Suprapubic skin (tissue), 4 donors: Measurements from ENCODE around the gene PGC. TPM values are rescaled to one million over a fixed set of nuclear protein-coding genes. Genes with fewer than 3 reads are reported as not detected.
A peak's percentile ranks its signal among the peaks of the same experiment; 100 is the strongest.

Source experiments
- DNase-seq, 2 donors: peaks; one replicate each; pipeline ENCODE4 v3.0.0-alpha.2; 2019; ENCODE audit warnings: low spot score in 2 of 2
- H3K27ac ChIP-seq: fragments of 200-600 bp; sonication (generic); one replicate; pipeline ENCODE4 v1.5.1; 2019
- H3K27me3 ChIP-seq: fragments of 200-600 bp; sonication (generic); one replicate; pipeline ENCODE4 v1.5.1; 2019
- H3K36me3 ChIP-seq: fragments of 200-600 bp; sonication (generic); one replicate; pipeline ENCODE4 v1.5.1; 2019
- H3K4me1 ChIP-seq: fragments of 200-600 bp; sonication (generic); one replicate; pipeline ENCODE4 v1.5.1; 2019
- H3K4me3 ChIP-seq: fragments of 200-600 bp; sonication (generic); one replicate; pipeline ENCODE4 v1.5.1; 2019; ENCODE audit warnings: mild to moderate bottlenecking
- H3K9me3 ChIP-seq: fragments of 200-600 bp; sonication (generic); one replicate; pipeline ENCODE4 v1.5.1; 2019
- CTCF ChIP-seq, 2 donors: fragments of 200-600 bp in 1 of 2; fragments of 450-650 bp in 1 of 2; sonication (generic) in 1 of 2; IDR thresholded peaks; one replicate each; pipeline ENCODE4 v1.5.1; 2016 to 2019; ENCODE audit warnings: antibody characterized with exemption in 2 of 2, mild to moderate bottlenecking in 1 of 2, moderate library complexity in 1 of 2
- EP300 ChIP-seq: sonication (generic); formaldehyde crosslinking; IDR thresholded peaks from one replicate; pipeline ENCODE4 v1.6.1; 2017; ENCODE audit warnings: antibody characterized with exemption
- POLR2A ChIP-seq, 2 donors: fragments of 450-650 bp; IDR thresholded peaks; one replicate each; pipeline ENCODE4 v1.6.1; 2017; ENCODE audit warnings: antibody characterized with exemption in 2 of 2, mild to moderate bottlenecking in 2 of 2, moderate library complexity in 2 of 2
- POLR2AphosphoS5 ChIP-seq, 3 donors: sonication (generic); formaldehyde crosslinking; IDR thresholded peaks; one replicate each; pipeline ENCODE4 v1.6.1; 2017; ENCODE audit warnings: antibody characterized with exemption in 3 of 3
- WGBS: methylation state at CpG from one replicate; pipeline ENCODE4 v1.1.5; 2018; 5-methylcytosine and 5-hydroxymethylcytosine counted together
- total RNA-seq, 4 donors: library from RNA; depleted of rRNA; stranded (reverse); fragments of >200 nt; gene quantifications; one replicate each; pipeline ENCODE4 v1.1.0, GENCODE V29; 2016

The PGC gene
- total RNA-seq, 4 donors from 2014 or later, result not detected

DNA sequence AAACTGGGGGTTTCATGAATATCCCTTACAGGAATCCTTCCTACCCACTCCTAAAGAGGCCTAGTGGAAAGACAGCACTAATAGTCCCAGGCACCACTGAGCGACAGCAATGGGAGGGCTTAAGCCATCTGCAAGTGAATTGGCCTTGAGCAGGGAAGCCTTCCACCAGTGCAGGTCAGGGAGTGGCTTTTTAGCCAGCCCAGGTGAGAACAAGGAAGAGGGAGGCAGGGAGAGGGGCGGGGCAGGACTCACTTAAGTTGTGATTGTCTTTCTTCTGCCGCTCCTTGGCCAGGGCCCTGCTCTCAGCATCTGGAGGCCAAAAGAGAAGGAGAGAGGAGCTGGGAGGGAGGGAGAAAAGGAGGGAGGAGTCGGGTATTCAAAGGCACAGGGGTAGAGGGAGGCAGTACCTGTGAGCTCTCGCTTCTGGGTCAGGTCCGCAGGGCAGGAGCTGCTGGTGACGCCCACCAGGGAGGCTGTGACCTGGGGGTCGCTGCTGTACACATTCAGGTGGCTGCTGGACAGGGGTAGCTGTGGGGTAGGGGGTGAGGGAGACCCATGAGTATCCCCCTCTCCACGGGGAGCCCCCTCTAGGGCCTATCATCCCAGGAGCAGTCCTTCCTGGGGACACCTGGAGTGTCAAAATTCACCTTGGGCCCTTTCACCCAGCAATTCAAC is 59.6 kb downstream of the PGC start:
- H3K4me3 ChIP-seq, result no peak overlapping the region
- no peaks in the 10 kb centered on the region for H3K27me3 ChIP-seq
- 72% methylated on average over 8 of the region's 9 CpGs for WGBS
- no peak for TF ChIP-seq CTCF (IDR thresholded peaks at IDR 0.05)
- no peak for TF ChIP-seq EP300
- no peak for TF ChIP-seq POLR2A (IDR thresholded peaks at IDR 0.05)
- no peak for TF ChIP-seq POLR2AphosphoS5 (IDR thresholded peaks at IDR 0.05)
- H3K27ac ChIP-seq, result no peak overlapping the region
- H3K4me1 ChIP-seq, result peaks cover 31% of the 10 kb centered on the region
- DNase-seq, result peak in 1 of 2 donors; percentile 38
- H3K36me3 ChIP-seq, result peaks cover 54% of the 10 kb centered on the region
- no peaks in the 10 kb centered on the region for H3K9me3 ChIP-seq

Other genes starting within 250 kb of the PGC start
- gene FOXP4, start 201.0 kb downstream of the PGC start, total RNA-seq, result 10 to 100 TPM in 2 of 4 donors, 1 to 10 TPM in 2; 8.1 to 12.1 (median 10.4) TPM
- 10 to 100 TPM; 21.7 to 51.8 (median 31.4) TPM for gene MDFI, start 108.9 kb downstream of the PGC start, total RNA-seq
- 10 to 100 TPM; 19.0 to 23.3 (median 21.6) TPM for gene TFEB, start 11.8 kb downstream of the PGC start, total RNA-seq
- 1 to 10 TPM; 1.9 to 3.9 (median 3.7) TPM for gene FRS3, start 32.5 kb upstream of the PGC start, total RNA-seq
- 1 to 10 TPM in 2 of 4 donors, under 1 TPM in 1, not detected in 1; 0.34 to 4.6 (median 3.6) TPM for gene PRICKLE4, start 33.4 kb upstream of the PGC start, total RNA-seq
- gene TOMM6, start 40.3 kb upstream of the PGC start, total RNA-seq, result 100 to 1,000 TPM in 3 of 4 donors, 10 to 100 TPM in 1; 50.2 to 165 (median 136) TPM
- gene USP49, start 148.0 kb upstream of the PGC start, total RNA-seq, result 10 to 100 TPM in 1 of 4 donors, 1 to 10 TPM in 3; 2.9 to 17.1 (median 4.1) TPM
- 10 to 100 TPM; 15.2 to 18.7 (median 17.3) TPM for gene MED20, start 173.7 kb upstream of the PGC start, total RNA-seq
- gene BYSL, start 174.1 kb upstream of the PGC start, total RNA-seq, result 10 to 100 TPM in 3 of 4 donors, 1 to 10 TPM in 1; 6.8 to 15.7 (median 10.4) TPM
- 100 to 1,000 TPM; 106 to 214 (median 132) TPM for gene CCND3, start 194.4 kb upstream of the PGC start, total RNA-seq